Uterus (tissue), 2 donors: Measurements from ENCODE around the gene SPATS2L.

Source experiments
- CTCF ChIP-seq, 4 experiments: fragments of 200-600 bp in 2 of 4; fragments of 450-650 bp in 2 of 4; sonication (generic) in 2 of 4; IDR thresholded peaks; one replicate each; pipeline ENCODE4 v1.5.1; 2016 to 2019; ENCODE audit warnings: antibody characterized with exemption in 4 of 4, mild to moderate bottlenecking in 2 of 4, moderate library complexity in 1 of 4
- POLR2A ChIP-seq, 2 donors: fragments of 450-650 bp; IDR thresholded peaks; one replicate each; pipeline ENCODE4 v1.6.1; 2016; ENCODE audit warnings: antibody characterized with exemption in 2 of 2, mild to moderate bottlenecking in 1 of 2, moderate library complexity in 1 of 2

- TF ChIP-seq CTCF (IDR thresholded peaks at IDR 0.05), result no peak
- no peak for TF ChIP-seq POLR2A (IDR thresholded peaks at IDR 0.05)
Measured at GRCh38 chr2:200454927-200455801, 148.7 kb downstream of the SPATS2L start.
